SK-N-SH (cell line): ENCODE measurements around the gene KLHL42. TPM values are rescaled to one million over a fixed set of nuclear protein-coding genes. Genes with fewer than 3 reads are reported as not detected.

ENCODE experiments used
- CTCF ChIA-PET: fragments of 300-600, 350-600 bp; formaldehyde crosslinking; extraction: SDS; loops from one replicate; lab custom pipeline; 2021; lab: Yijun Ruan, JAX
- POLR2A ChIA-PET: fragments of 350-600 bp; sonication (Branson Sonifier 250); formaldehyde crosslinking; extraction: SDS; loops from one replicate; lab custom pipeline; 2020; ENCODE audit warnings: antibody characterized with exemption, inconsistent platforms; lab: Yijun Ruan, JAX
- DNase-seq: peaks from one replicate; pipeline ENCODE4 v3.0.0; 2012
- H2AFZ ChIP-seq: fragments of 200-600 bp; sonication (generic); 2 replicates; pipeline ENCODE4 v1.8.1; 2016; ENCODE audit warnings: antibody characterized with exemption, mild to moderate bottlenecking, low read depth
- H3F3A ChIP-seq: fragments of 200-600 bp; sonication (generic); replicated peaks from 2 replicates; pipeline ENCODE3; 2016; ENCODE audit warnings: antibody characterized with exemption, mild to moderate bottlenecking; ENCODE audit not compliant: insufficient read depth
- H3K27ac ChIP-seq, 2 experiments: fragments of 200-500 bp in 1 of 2; fragments of 200-600 bp in 1 of 2; sonication (Bioruptor generic) in 1 of 2; sonication (generic), shearing (Covaris generic) in 1 of 2; 2 replicates each; pipeline versions ENCODE4 v1.5.1 to v1.6.1; 2014 to 2016; ENCODE audit warnings: low read depth in 2 of 2, inconsistent platforms in 1 of 2, low read length in 1 of 2, mild to moderate bottlenecking in 1 of 2, mixed read lengths in 1 of 2
- H3K27me3 ChIP-seq: fragments of 200-600 bp; sonication (generic), shearing (Covaris generic); 2 replicates; pipeline ENCODE4 v1.6.1; 2016; ENCODE audit warnings: mixed run types; ENCODE audit not compliant: insufficient read depth
- H3K36me3 ChIP-seq, 2 experiments: fragments of 200-500 bp in 1 of 2; fragments of 200-600 bp in 1 of 2; sonication (Bioruptor generic) in 1 of 2; sonication (generic) in 1 of 2; replicated peaks in 1 of 2; 2 replicates each; pipeline versions ENCODE3 to v1.5.1; 2014 to 2016; ENCODE audit warnings: low read length in 1 of 2, mild to moderate bottlenecking in 1 of 2; ENCODE audit not compliant: insufficient read depth in 2 of 2, control insufficient read depth in 1 of 2
- H3K4me1 ChIP-seq, 2 experiments: fragments of 200-500 bp in 1 of 2; fragments of 200-600 bp in 1 of 2; sonication (Bioruptor generic) in 1 of 2; sonication (generic), shearing (Covaris generic) in 1 of 2; 2 replicates each; pipeline versions ENCODE4 v1.5.1 to v1.6.1; 2014 to 2016; ENCODE audit warnings: low read depth in 1 of 2, low read length in 1 of 2, mixed run types in 1 of 2; ENCODE audit not compliant: insufficient read depth in 2 of 2, control insufficient read depth in 1 of 2
- H3K4me2 ChIP-seq: fragments of 200-600 bp; sonication (generic), shearing (Covaris generic); 2 replicates; pipeline ENCODE4 v1.6.1; 2017; ENCODE audit warnings: mixed run types
- H3K4me3 ChIP-seq, 2 experiments: fragments of 200-500 bp in 1 of 2; fragments of 200-600 bp in 1 of 2; sonication (Bioruptor generic) in 1 of 2; sonication (generic), shearing (Covaris generic) in 1 of 2; 2 replicates each; pipeline versions ENCODE4 v1.5.1 to v1.8.1; 2014 to 2016; ENCODE audit warnings: low read depth in 2 of 2, inconsistent platforms in 1 of 2, low read length in 1 of 2, mild to moderate bottlenecking in 1 of 2, mixed read lengths in 1 of 2, moderate library complexity in 1 of 2
- H3K79me2 ChIP-seq: fragments of 200-600 bp; sonication (generic); 2 replicates; pipeline ENCODE4 v1.8.1; 2017; ENCODE audit warnings: mild to moderate bottlenecking; ENCODE audit not compliant: insufficient read depth
- H3K9ac ChIP-seq: fragments of 200-600 bp; sonication (generic); 2 replicates; pipeline ENCODE4 v1.6.1; 2017; ENCODE audit warnings: mixed run types
- H3K9me2 ChIP-seq: fragments of 200-600 bp; sonication (generic); 2 replicates; pipeline ENCODE4 v1.6.1; 2017; ENCODE audit warnings: mixed run types
- H3K9me3 ChIP-seq: fragments of 200-600 bp; sonication (generic); 2 replicates; pipeline ENCODE4 v1.6.1; 2017; ENCODE audit warnings: mixed run types, mild to moderate bottlenecking, moderate library complexity
- H4K20me1 ChIP-seq: fragments of 200-600 bp; sonication (generic); 2 replicates; pipeline ENCODE4 v1.6.1; 2017; ENCODE audit warnings: mild to moderate bottlenecking, mixed run types; ENCODE audit not compliant: insufficient read depth
- CHD2 ChIP-seq: fragments of 150-350 bp; IDR thresholded peaks from 2 replicates; pipeline ENCODE4 v1.6.1; 2018; ENCODE audit warnings: low read length; ENCODE audit not compliant: partially characterized antibody
- FOXM1 ChIP-seq: IDR thresholded peaks from 2 replicates; pipeline ENCODE4 v1.4.0; 2012; ENCODE audit warnings: low read depth, mild to moderate bottlenecking
- GATA2 ChIP-seq: sonication (generic); formaldehyde crosslinking; IDR thresholded peaks from 2 replicates; pipeline ENCODE4 v1.5.0; 2020; ENCODE audit warnings: mild to moderate bottlenecking, missing genetic modification reagents
- MXI1 ChIP-seq: IDR thresholded peaks from 2 replicates; pipeline ENCODE4 v1.6.1; 2012; ENCODE audit warnings: mild to moderate bottlenecking, low read depth, low read length, improper control_type of control experiment
- RFX5 ChIP-seq: IDR thresholded peaks from 2 replicates; pipeline ENCODE4 v1.6.1; 2012; ENCODE audit warnings: mild to moderate bottlenecking, improper control_type of control experiment, low read length
- RXRA ChIP-seq: IDR thresholded peaks from 2 replicates; pipeline ENCODE4 v1.4.0; 2012; ENCODE audit warnings: low read depth, mild to moderate bottlenecking, borderline replicate concordance
- SIN3A ChIP-seq: IDR thresholded peaks from 2 replicates; pipeline ENCODE4 v1.6.1; 2012; ENCODE audit warnings: low read depth, mild to moderate bottlenecking, low read length, moderate library complexity, borderline replicate concordance
- SMC3 ChIP-seq: IDR thresholded peaks from 2 replicates; pipeline ENCODE4 v1.6.1; 2012; ENCODE audit warnings: low read depth, low read length, improper control_type of control experiment
- TAF1 ChIP-seq: IDR thresholded peaks from 2 replicates; pipeline ENCODE4 v1.6.1; 2012; ENCODE audit warnings: low read depth, mild to moderate bottlenecking, low read length, moderate library complexity, borderline replicate concordance
- TCF12 ChIP-seq: IDR thresholded peaks from 2 replicates; pipeline ENCODE4 v1.4.0; 2012
- WGBS: methylation state at CpG from one replicate; pipeline ENCODE4 v1.1.6; 2017; ENCODE audit warnings: low lambda C conversion rate; 5-methylcytosine and 5-hydroxymethylcytosine counted together
- polyA plus RNA-seq, 3 experiments: library from polyadenylated mRNA; depleted of rRNA; stranded (reverse); fragments of >200 nt; gene quantifications; 2 replicates each; pipeline ENCODE4 v1.2.3, GENCODE V29; 2012
- TF ChIP-seq, protein P1 (sequence below): fragments of 200-600 bp; sonication (generic); IDR thresholded peaks from 2 replicates; pipeline ENCODE4 v1.6.1; 2017; ENCODE audit warnings: antibody characterized with exemption, mild to moderate bottlenecking, moderate library complexity
- TF ChIP-seq, protein P2 (sequence below): fragments of 150-350 bp; IDR thresholded peaks from 2 replicates; pipeline ENCODE4 v1.6.1; 2016; ENCODE audit warnings: mild to moderate bottlenecking, low read depth, low read length
- TF ChIP-seq, protein P3 (sequence below): IDR thresholded peaks from 2 replicates; pipeline ENCODE4 v1.4.0; 2012; ENCODE audit warnings: low read depth
- TF ChIP-seq, protein P4 (sequence below): IDR thresholded peaks from 2 replicates; pipeline ENCODE4 v1.6.1; 2012; ENCODE audit warnings: mild to moderate bottlenecking, low read depth, low read length, moderate library complexity
- TF ChIP-seq, protein P5 (sequence below): IDR thresholded peaks from 2 replicates; pipeline ENCODE4 v1.4.0; 2012; ENCODE audit warnings: low read depth, borderline replicate concordance
- TF ChIP-seq, protein P6 (sequence below): fragments of 150-350 bp; IDR thresholded peaks from 2 replicates; pipeline ENCODE4 v1.6.1; 2017; ENCODE audit warnings: antibody characterized with exemption, low read length, low read depth, borderline replicate concordance

The KLHL42 gene
- polyA plus RNA-seq, 1 of the 3 experiments (the other 2 are of a cell fraction) = 11.7 TPM

DNA sequence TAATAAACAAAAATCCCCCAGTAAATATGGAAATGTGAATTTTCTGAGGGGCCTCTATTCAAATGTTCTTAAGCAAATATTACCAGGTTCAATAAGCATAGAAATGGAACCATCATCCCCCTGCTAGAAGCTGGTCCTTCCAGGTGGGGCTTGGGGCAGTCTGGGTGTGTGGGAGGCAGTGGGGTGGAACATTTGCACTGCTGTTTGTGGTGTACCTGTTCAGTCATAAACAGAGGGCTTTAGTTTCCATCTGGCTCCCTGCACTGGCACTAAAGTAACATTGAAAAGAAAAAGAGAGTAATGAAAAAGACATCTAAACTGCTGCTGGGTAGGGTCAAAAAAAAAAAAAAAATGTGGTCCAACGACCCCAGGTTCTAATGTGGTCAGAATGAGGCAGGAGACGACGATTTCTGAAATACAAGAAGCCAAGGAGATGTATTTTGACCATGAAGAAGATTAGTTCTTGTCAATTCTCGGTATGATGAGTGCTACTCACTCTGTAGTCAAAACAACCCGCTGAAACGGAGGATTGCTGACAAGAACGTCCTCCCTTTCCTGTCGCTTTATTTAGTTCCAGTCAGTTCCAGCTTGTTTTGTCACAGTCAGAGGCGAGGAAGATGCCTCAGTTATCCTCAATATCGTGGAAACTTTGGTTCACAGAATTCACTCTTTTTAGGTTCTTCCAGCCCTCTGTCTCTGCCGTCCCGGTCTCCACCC lies 44.3 kb downstream of the KLHL42 start:
- H3K4me3 ChIP-seq = no peak overlapping the region
- TF ChIP-seq, protein P1, sequence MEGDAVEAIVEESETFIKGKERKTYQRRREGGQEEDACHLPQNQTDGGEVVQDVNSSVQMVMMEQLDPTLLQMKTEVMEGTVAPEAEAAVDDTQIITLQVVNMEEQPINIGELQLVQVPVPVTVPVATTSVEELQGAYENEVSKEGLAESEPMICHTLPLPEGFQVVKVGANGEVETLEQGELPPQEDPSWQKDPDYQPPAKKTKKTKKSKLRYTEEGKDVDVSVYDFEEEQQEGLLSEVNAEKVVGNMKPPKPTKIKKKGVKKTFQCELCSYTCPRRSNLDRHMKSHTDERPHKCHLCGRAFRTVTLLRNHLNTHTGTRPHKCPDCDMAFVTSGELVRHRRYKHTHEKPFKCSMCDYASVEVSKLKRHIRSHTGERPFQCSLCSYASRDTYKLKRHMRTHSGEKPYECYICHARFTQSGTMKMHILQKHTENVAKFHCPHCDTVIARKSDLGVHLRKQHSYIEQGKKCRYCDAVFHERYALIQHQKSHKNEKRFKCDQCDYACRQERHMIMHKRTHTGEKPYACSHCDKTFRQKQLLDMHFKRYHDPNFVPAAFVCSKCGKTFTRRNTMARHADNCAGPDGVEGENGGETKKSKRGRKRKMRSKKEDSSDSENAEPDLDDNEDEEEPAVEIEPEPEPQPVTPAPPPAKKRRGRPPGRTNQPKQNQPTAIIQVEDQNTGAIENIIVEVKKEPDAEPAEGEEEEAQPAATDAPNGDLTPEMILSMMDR = no peak
- TF ChIP-seq, protein P2, sequence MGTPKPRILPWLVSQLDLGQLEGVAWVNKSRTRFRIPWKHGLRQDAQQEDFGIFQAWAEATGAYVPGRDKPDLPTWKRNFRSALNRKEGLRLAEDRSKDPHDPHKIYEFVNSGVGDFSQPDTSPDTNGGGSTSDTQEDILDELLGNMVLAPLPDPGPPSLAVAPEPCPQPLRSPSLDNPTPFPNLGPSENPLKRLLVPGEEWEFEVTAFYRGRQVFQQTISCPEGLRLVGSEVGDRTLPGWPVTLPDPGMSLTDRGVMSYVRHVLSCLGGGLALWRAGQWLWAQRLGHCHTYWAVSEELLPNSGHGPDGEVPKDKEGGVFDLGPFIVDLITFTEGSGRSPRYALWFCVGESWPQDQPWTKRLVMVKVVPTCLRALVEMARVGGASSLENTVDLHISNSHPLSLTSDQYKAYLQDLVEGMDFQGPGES = no peak
- TF ChIP-seq TAF1 = no peak
- TF ChIP-seq, protein P3, sequence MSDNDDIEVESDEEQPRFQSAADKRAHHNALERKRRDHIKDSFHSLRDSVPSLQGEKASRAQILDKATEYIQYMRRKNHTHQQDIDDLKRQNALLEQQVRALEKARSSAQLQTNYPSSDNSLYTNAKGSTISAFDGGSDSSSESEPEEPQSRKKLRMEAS = no peak
- TF ChIP-seq GATA2 (CRISPR knock-in tag) = no peak
- no peak for TF ChIP-seq FOXM1
- TF ChIP-seq RXRA = no peak
- no peak for TF ChIP-seq SIN3A
- TF ChIP-seq, protein P4, sequence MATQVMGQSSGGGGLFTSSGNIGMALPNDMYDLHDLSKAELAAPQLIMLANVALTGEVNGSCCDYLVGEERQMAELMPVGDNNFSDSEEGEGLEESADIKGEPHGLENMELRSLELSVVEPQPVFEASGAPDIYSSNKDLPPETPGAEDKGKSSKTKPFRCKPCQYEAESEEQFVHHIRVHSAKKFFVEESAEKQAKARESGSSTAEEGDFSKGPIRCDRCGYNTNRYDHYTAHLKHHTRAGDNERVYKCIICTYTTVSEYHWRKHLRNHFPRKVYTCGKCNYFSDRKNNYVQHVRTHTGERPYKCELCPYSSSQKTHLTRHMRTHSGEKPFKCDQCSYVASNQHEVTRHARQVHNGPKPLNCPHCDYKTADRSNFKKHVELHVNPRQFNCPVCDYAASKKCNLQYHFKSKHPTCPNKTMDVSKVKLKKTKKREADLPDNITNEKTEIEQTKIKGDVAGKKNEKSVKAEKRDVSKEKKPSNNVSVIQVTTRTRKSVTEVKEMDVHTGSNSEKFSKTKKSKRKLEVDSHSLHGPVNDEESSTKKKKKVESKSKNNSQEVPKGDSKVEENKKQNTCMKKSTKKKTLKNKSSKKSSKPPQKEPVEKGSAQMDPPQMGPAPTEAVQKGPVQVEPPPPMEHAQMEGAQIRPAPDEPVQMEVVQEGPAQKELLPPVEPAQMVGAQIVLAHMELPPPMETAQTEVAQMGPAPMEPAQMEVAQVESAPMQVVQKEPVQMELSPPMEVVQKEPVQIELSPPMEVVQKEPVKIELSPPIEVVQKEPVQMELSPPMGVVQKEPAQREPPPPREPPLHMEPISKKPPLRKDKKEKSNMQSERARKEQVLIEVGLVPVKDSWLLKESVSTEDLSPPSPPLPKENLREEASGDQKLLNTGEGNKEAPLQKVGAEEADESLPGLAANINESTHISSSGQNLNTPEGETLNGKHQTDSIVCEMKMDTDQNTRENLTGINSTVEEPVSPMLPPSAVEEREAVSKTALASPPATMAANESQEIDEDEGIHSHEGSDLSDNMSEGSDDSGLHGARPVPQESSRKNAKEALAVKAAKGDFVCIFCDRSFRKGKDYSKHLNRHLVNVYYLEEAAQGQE = no peak
- TF ChIP-seq, protein P5, sequence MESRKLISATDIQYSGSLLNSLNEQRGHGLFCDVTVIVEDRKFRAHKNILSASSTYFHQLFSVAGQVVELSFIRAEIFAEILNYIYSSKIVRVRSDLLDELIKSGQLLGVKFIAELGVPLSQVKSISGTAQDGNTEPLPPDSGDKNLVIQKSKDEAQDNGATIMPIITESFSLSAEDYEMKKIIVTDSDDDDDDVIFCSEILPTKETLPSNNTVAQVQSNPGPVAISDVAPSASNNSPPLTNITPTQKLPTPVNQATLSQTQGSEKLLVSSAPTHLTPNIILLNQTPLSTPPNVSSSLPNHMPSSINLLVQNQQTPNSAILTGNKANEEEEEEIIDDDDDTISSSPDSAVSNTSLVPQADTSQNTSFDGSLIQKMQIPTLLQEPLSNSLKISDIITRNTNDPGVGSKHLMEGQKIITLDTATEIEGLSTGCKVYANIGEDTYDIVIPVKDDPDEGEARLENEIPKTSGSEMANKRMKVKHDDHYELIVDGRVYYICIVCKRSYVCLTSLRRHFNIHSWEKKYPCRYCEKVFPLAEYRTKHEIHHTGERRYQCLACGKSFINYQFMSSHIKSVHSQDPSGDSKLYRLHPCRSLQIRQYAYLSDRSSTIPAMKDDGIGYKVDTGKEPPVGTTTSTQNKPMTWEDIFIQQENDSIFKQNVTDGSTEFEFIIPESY = no peak
- TF ChIP-seq MXI1 = no peak
- TF ChIP-seq CHD2 = no peak
- no peak for TF ChIP-seq SMC3
- TF ChIP-seq, protein P6, sequence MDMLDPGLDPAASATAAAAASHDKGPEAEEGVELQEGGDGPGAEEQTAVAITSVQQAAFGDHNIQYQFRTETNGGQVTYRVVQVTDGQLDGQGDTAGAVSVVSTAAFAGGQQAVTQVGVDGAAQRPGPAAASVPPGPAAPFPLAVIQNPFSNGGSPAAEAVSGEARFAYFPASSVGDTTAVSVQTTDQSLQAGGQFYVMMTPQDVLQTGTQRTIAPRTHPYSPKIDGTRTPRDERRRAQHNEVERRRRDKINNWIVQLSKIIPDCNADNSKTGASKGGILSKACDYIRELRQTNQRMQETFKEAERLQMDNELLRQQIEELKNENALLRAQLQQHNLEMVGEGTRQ = no peak
- no peak for TF ChIP-seq RFX5
- no peak for TF ChIP-seq TCF12
- H3K9me3 ChIP-seq = no peaks in the 10 kb centered on the region
- H3K36me3 ChIP-seq = no peaks in the 10 kb centered on the region
- no peak overlapping the region for H3K27ac ChIP-seq
- H3K4me1 ChIP-seq = peaks cover 4 to 5% of the 10 kb centered on the region in 2 experiments; a peak in 3 of 4 replicates
- ChIA-PET POLR2A (no interaction called here), CTCF (interaction anchor here (0.9 to 5.6 kb wide), 2 partner anchors 88 to 117 kb away, joined by 3 to 92 read pairs; no protein-coding TSS in a partner anchor)
- H3K9ac ChIP-seq = no peak overlapping the region
- WGBS = 82% methylated on average over 12 of the region's 12 CpGs
- peaks cover 6% of the 10 kb centered on the region for H3F3A ChIP-seq
- DNase-seq = no peak
- H3K27me3 ChIP-seq = no peaks in the 10 kb centered on the region
- H3K9me2 ChIP-seq = no peaks in the 10 kb centered on the region
- no peaks in the 10 kb centered on the region for H4K20me1 ChIP-seq
- H3K4me2 ChIP-seq = no peak overlapping the region
- H2AFZ ChIP-seq = no peak overlapping the region
- no peaks in the 10 kb centered on the region for H3K79me2 ChIP-seq
